Ishikawa (cell line): Measurements from ENCODE around the gene NDRG3.

Source experiments
- CEBPB ChIP-seq: IDR thresholded peaks from 2 replicates; pipeline ENCODE4 v1.6.1; 2012
- CREB1 ChIP-seq: IDR thresholded peaks from 2 replicates; pipeline ENCODE4 v1.6.1; 2012; ENCODE audit warnings: low read depth
- EGR1 ChIP-seq: IDR thresholded peaks from 2 replicates; pipeline ENCODE4 v1.6.1; 2012
- EP300 ChIP-seq: IDR thresholded peaks from 2 replicates; pipeline ENCODE4 v1.6.1; 2012; ENCODE audit warnings: borderline replicate concordance
- FOXM1 ChIP-seq: IDR thresholded peaks from 2 replicates; pipeline ENCODE4 v1.6.1; 2012; ENCODE audit warnings: low read depth, borderline replicate concordance
- NFIC ChIP-seq: IDR thresholded peaks from 2 replicates; pipeline ENCODE4 v1.6.1; 2012
- RAD21 ChIP-seq: IDR thresholded peaks from 2 replicates; pipeline ENCODE4 v1.6.1; 2012; ENCODE audit warnings: low read depth
- TAF1 ChIP-seq: IDR thresholded peaks from 2 replicates; pipeline ENCODE4 v1.6.1; 2012; ENCODE audit warnings: low read depth, mild to moderate bottlenecking
- TCF12 ChIP-seq: IDR thresholded peaks from 2 replicates; pipeline ENCODE4 v1.6.1; 2012; ENCODE audit warnings: low read depth
- TEAD4 ChIP-seq: IDR thresholded peaks from 2 replicates; pipeline ENCODE4 v1.6.1; 2012
- YY1 ChIP-seq: IDR thresholded peaks from 2 replicates; pipeline ENCODE4 v1.6.1; 2012; ENCODE audit warnings: low read depth
- ZBTB7A ChIP-seq: IDR thresholded peaks from 2 replicates; pipeline ENCODE4 v1.6.1; 2012; ENCODE audit warnings: low read depth
- TF ChIP-seq, protein P1 (sequence below): IDR thresholded peaks from 2 replicates; pipeline ENCODE4 v1.6.1; 2012
- TF ChIP-seq, protein P2 (sequence below): IDR thresholded peaks from 2 replicates; pipeline ENCODE4 v1.6.1; 2012; ENCODE audit warnings: low read depth, mild to moderate bottlenecking
- TF ChIP-seq, protein P3 (sequence below): IDR thresholded peaks from 2 replicates; pipeline ENCODE4 v1.6.1; 2012

Gene NDRG3

DNA sequence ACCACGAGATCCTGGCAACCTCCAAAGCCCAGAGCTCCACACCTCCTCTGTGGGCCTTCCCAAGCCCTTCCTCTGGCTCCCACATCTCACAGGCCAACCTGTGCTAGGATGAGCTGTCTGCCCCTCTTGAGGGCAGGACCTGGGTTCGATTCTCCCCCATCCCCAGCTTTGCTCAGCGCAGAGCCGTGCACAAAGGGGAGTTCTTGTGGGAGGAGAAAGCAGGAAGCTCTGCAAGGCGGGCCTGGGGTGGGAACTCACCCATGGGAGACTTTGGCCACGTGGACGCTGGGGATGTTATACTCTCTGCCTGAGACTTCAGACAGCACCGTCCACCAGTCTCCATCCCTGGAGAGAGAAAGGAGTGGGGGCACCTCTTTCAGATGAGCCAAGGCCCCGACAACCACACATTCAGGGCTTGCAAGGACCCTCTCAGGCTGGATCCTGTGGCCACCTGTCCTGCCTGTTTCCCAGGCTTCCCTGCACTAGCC lies 112.6 kb downstream of the NDRG3 start:
- TF ChIP-seq, protein P1, sequence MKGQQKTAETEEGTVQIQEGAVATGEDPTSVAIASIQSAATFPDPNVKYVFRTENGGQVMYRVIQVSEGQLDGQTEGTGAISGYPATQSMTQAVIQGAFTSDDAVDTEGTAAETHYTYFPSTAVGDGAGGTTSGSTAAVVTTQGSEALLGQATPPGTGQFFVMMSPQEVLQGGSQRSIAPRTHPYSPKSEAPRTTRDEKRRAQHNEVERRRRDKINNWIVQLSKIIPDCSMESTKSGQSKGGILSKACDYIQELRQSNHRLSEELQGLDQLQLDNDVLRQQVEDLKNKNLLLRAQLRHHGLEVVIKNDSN: no peak
- TF ChIP-seq TCF12: no peak
- TF ChIP-seq CREB1: no peak
- TF ChIP-seq CEBPB: no peak
- TF ChIP-seq ZBTB7A: no peak
- TF ChIP-seq EGR1: no peak
- TF ChIP-seq FOXM1: no peak
- TF ChIP-seq TEAD4: no peak
- no peak for TF ChIP-seq TAF1
- TF ChIP-seq YY1: no peak

DNA sequence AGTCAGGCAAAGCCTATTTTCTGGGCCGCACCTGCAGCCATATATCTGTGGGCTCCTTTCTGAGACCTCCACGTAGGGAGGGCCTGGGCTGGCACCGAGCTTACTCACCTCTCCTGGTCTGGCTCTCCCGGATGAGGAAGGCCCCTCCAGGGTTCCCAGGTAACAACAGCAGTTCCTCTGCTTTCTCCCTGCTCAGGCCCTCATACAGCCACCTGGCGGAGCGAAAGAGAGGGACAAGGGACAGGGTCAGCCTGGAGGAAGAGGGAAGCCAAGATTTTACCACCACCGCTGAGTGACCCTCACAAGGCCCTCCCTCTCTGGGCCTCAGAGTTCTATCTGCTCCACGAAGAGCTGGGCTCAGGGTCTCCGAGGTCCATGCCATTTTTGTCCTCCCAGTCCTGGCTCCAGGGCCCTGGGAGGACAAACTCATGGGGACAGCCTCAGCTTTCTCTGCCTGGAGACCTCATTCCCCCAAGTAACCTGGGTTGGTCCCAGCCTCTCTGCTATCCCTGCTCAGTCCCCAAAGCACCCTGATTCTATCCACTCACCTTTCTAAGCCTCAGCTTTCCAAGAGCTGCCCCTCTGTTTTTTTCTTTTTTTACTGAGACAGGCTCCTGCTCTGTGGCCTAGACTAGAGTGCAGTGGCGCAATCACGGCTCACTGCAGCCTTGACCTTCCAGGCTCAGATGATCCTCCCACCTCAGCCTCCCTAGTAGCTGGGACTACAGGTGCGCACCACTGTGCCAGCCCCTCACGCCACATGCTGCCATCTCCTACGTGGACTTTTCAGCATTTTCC lies 113.2 kb downstream of the NDRG3 start:
- no peak for TF ChIP-seq FOXM1
- peak; percentile 7; the same call in 1 of the 2 replicates for TF ChIP-seq CEBPB
- no peak for TF ChIP-seq EP300
- no peak for TF ChIP-seq ZBTB7A
- no peak for TF ChIP-seq YY1
- TF ChIP-seq TAF1: no peak
- no peak for TF ChIP-seq TCF12

DNA sequence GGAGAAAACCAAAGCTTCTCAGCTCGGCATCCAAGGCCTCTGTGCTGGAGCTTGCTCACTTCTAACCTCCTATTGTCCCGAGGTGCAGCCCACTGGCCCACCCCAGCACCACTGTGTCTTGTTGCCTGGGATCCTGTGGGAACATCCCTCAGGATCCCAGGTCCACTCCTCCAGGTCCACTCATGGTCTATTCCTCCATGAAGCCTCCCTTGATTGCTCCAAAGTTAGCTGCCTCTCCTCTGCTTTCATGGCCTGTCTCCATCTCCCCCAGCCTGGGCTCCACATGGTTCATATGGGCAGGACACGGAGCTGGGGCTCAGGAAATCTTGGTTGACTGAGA lies 113.8 kb downstream of the NDRG3 start:
- TF ChIP-seq CREB1 (no peak), EGR1 (no peak), NFIC (no peak), ZBTB7A (no peak), TAF1 (no peak), CEBPB (no peak), TCF12 (no peak)
- TF ChIP-seq, protein P2, sequence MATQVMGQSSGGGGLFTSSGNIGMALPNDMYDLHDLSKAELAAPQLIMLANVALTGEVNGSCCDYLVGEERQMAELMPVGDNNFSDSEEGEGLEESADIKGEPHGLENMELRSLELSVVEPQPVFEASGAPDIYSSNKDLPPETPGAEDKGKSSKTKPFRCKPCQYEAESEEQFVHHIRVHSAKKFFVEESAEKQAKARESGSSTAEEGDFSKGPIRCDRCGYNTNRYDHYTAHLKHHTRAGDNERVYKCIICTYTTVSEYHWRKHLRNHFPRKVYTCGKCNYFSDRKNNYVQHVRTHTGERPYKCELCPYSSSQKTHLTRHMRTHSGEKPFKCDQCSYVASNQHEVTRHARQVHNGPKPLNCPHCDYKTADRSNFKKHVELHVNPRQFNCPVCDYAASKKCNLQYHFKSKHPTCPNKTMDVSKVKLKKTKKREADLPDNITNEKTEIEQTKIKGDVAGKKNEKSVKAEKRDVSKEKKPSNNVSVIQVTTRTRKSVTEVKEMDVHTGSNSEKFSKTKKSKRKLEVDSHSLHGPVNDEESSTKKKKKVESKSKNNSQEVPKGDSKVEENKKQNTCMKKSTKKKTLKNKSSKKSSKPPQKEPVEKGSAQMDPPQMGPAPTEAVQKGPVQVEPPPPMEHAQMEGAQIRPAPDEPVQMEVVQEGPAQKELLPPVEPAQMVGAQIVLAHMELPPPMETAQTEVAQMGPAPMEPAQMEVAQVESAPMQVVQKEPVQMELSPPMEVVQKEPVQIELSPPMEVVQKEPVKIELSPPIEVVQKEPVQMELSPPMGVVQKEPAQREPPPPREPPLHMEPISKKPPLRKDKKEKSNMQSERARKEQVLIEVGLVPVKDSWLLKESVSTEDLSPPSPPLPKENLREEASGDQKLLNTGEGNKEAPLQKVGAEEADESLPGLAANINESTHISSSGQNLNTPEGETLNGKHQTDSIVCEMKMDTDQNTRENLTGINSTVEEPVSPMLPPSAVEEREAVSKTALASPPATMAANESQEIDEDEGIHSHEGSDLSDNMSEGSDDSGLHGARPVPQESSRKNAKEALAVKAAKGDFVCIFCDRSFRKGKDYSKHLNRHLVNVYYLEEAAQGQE: no peak
- TF ChIP-seq, protein P3, sequence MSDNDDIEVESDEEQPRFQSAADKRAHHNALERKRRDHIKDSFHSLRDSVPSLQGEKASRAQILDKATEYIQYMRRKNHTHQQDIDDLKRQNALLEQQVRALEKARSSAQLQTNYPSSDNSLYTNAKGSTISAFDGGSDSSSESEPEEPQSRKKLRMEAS: no peak

DNA sequence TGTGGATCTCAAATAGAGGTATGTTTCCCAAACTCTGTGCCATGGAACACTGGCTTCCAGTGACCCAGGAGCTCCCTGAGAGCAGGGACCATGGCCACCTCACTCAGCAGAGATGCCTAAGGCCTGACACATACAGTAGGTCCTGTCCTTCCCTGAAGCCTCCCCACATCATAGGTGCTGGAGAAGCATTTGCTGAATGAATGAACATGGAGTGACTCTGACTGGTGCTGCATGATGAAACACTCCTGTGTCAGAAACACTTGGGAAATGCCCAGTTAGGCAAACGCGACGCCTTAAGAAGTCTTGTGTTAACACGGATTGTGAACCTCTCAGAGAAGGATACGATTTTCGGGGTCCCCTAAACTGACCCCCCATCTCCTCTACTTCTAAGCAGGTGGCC lies 114.2 kb downstream of the NDRG3 start:
- TF ChIP-seq, protein P3: no peak
- TF ChIP-seq ZBTB7A: no peak
- TF ChIP-seq TEAD4: no peak
- TF ChIP-seq YY1: no peak
- no peak for TF ChIP-seq TAF1
- TF ChIP-seq CEBPB: no peak
- TF ChIP-seq, protein P1: no peak
- TF ChIP-seq, protein P2: no peak
- TF ChIP-seq NFIC: no peak
- TF ChIP-seq CREB1: no peak
- TF ChIP-seq RAD21: no peak
- no peak for TF ChIP-seq EGR1
- TF ChIP-seq FOXM1: no peak
- TF ChIP-seq TCF12: no peak
- TF ChIP-seq EP300: no peak

DNA sequence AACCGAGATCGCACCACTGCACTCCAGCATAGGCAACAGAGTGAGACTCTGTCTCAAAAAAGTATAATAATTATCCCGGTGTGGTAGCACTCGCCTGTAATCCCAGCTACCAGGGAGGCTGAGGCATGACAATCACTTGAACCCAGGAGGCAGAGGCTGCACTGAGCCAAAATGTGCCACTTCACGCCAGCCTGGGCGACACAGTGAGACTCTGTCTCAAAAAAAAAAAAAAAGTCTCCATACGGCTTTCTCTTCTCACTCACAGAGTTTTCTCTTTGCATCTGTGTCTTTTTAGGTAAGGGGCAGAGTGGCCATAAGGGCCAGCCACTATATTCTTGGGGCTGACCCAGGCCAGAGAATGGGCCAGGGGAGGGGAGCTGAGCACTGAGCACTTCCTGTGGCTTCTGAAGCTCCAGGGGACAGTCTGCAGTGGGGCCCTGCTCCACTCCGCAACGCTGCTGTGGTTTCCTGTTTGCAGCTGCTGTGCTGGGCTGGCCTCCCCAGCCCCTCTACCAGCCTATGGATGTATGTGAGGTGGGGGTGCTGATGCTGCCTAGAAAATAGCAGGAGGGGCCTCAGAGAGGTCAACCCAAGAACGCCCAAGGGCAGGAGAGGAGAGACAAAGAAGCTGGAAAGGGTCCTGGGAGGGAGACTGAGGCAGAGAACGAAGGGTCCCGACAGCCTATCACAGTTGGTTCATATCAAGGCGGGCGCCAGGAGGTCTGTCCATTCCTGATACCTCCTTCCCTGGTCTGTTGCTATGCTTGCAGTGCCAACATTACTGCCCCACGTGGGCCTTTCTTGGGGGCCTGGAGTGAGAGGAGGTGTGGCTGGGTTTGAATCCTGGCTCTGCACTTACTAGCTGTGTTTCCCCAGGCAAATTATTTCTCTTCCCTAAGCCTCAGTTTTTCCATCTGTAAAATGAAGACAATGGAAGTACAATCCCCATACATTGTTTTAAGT lies 115.9 kb downstream of the NDRG3 start:
- TF ChIP-seq TAF1 (no peak), CEBPB (no peak), RAD21 (no peak), TCF12 (no peak), EGR1 (no peak), CREB1 (no peak), EP300 (no peak), TEAD4 (no peak), YY1 (no peak), NFIC (no peak), ZBTB7A (no peak), FOXM1 (no peak)
- TF ChIP-seq, protein P2: no peak
- TF ChIP-seq, protein P1: no peak
